HG02678 (cell line): ENCODE data around the gene RNU1-2.
"Not testable (repeated sequence)": the region's sequence is repeated elsewhere in the genome, so short reads cannot be mapped to it uniquely, and the experiment has no call there.

Experiments
- ATAC-seq: cut with Tn5 transposase; IDR thresholded peaks from one replicate; pipeline ENCODE4 v1.9.1; 2021; ENCODE audit warnings: mild to moderate bottlenecking, moderate library complexity; ENCODE audit not compliant: unreplicated experiment

The RNU1-2 gene

GRCh38 chr1:16895598-16896315, at the start of gene RNU1-2:
RNU1-2 (plus strand) TSS chr1:16895980.
- ATAC-seq, result peak; percentile 99

GRCh38 chr1:16856201-16856600, 39.6 kb upstream of the RNU1-2 start:
- ATAC-seq, result not testable (repeated sequence)

- ATAC-seq, result not testable (repeated sequence)
These were observed 36.4 kb upstream of the RNU1-2 start for GRCh38 chr1:16859167-16860041.

- ATAC-seq, result not testable (repeated sequence)
These were observed 35.7 kb upstream of the RNU1-2 start for GRCh38 chr1:16860048-16860447.

- not testable (repeated sequence) for ATAC-seq
These were observed 33.9 kb upstream of the RNU1-2 start for GRCh38 chr1:16861832-16862245.

GRCh38 chr1:16862415-16862814, 33.4 kb upstream of the RNU1-2 start:
- ATAC-seq, result not testable (repeated sequence)

- ATAC-seq, result not testable (repeated sequence)
These were observed 32.8 kb upstream of the RNU1-2 start for GRCh38 chr1:16863024-16863423.

- not testable (repeated sequence) for ATAC-seq
These were observed 28.7 kb upstream of the RNU1-2 start for GRCh38 chr1:16866926-16867707.

- ATAC-seq, result not testable (repeated sequence)
These were observed 27.0 kb upstream of the RNU1-2 start for GRCh38 chr1:16868787-16869186.

- not testable (repeated sequence) for ATAC-seq
These were observed 25.8 kb upstream of the RNU1-2 start for GRCh38 chr1:16869996-16870395.

- ATAC-seq, result not testable (repeated sequence)
These were observed 24.6 kb upstream of the RNU1-2 start for GRCh38 chr1:16871171-16871570.

- ATAC-seq, result not testable (repeated sequence)
These were observed 23.4 kb upstream of the RNU1-2 start for GRCh38 chr1:16872152-16873075.

GRCh38 chr1:16873076-16873879, 22.5 kb upstream of the RNU1-2 start:
- ATAC-seq, result not testable (repeated sequence)

GRCh38 chr1:16874968-16875765, 20.6 kb upstream of the RNU1-2 start:
- not testable (repeated sequence) for ATAC-seq

- ATAC-seq, result not testable (repeated sequence)
These were observed 14.0 kb upstream of the RNU1-2 start for GRCh38 chr1:16881742-16882141.

GRCh38 chr1:16882986-16883385, 12.8 kb upstream of the RNU1-2 start:
- no peak for ATAC-seq

- not testable (repeated sequence) for ATAC-seq
These were observed 11.3 kb upstream of the RNU1-2 start for GRCh38 chr1:16884487-16884886.
